Stimulated activated CD8-positive, alpha-beta memory T cell treated with anti-CD3 and anti-CD28 coated beads, Interleukin-2, amount 100 ng/mL, for 1 hour (primary cell): ENCODE results near the gene LARGE2.

Experiments
- DNase-seq, 2 donors: peaks; one replicate each; pipeline ENCODE4 v3.0.0-alpha.2; 2020; ENCODE audit warnings: low read depth in 2 of 2

The LARGE2 gene

GRCh38 chr11:45928535-45929215 is 6.2 kb downstream of the LARGE2 start:
- DNase-seq, result no peak

GRCh38 chr11:45929486-45930030 is 7.1 kb downstream of the LARGE2 start:
- no peak for DNase-seq

- no peak for DNase-seq
Observed at GRCh38 chr11:45930031-45930794, 7.8 kb downstream of the LARGE2 start.

GRCh38 chr11:45930951-45931570 is 8.6 kb downstream of the LARGE2 start:
- no peak for DNase-seq

- no peak for DNase-seq
Observed at GRCh38 chr11:45931739-45932138, 9.3 kb downstream of the LARGE2 start.

GRCh38 chr11:45932217-45932616 is 9.8 kb downstream of the LARGE2 start:
- no peak for DNase-seq

GRCh38 chr11:45933131-45933831 is 10.8 kb downstream of the LARGE2 start:
- no peak for DNase-seq

- no peak for DNase-seq
Observed at GRCh38 chr11:45933846-45934579, 11.6 kb downstream of the LARGE2 start.

GRCh38 chr11:45934580-45935318 is 12.3 kb downstream of the LARGE2 start:
- no peak for DNase-seq

GRCh38 chr11:45935349-45936064 is 13.1 kb downstream of the LARGE2 start:
- no peak for DNase-seq

- DNase-seq, result no peak
Observed at GRCh38 chr11:45936511-45937054, 14.1 kb downstream of the LARGE2 start.

- no peak for DNase-seq
Observed at GRCh38 chr11:45937916-45938315, 15.5 kb downstream of the LARGE2 start.

- no peak for DNase-seq
Observed at GRCh38 chr11:45939836-45940235, 17.4 kb downstream of the LARGE2 start.

GRCh38 chr11:45941285-45941684 is 18.8 kb downstream of the LARGE2 start:
- no peak for DNase-seq

- DNase-seq, result no peak
Observed at GRCh38 chr11:45942381-45942780, 19.9 kb downstream of the LARGE2 start.

- no peak for DNase-seq
Observed at GRCh38 chr11:45945397-45945999, 23.0 kb downstream of the LARGE2 start.

- no peak for DNase-seq
Observed at GRCh38 chr11:45947885-45948284, 25.4 kb downstream of the LARGE2 start.

- DNase-seq, result no peak
Observed at GRCh38 chr11:45948356-45948755, 25.9 kb downstream of the LARGE2 start.

GRCh38 chr11:45949992-45950407 is 27.5 kb downstream of the LARGE2 start:
- DNase-seq, result no peak
